Measurements from ENCODE around the gene PDE4D.

Gene PDE4D

DNA sequence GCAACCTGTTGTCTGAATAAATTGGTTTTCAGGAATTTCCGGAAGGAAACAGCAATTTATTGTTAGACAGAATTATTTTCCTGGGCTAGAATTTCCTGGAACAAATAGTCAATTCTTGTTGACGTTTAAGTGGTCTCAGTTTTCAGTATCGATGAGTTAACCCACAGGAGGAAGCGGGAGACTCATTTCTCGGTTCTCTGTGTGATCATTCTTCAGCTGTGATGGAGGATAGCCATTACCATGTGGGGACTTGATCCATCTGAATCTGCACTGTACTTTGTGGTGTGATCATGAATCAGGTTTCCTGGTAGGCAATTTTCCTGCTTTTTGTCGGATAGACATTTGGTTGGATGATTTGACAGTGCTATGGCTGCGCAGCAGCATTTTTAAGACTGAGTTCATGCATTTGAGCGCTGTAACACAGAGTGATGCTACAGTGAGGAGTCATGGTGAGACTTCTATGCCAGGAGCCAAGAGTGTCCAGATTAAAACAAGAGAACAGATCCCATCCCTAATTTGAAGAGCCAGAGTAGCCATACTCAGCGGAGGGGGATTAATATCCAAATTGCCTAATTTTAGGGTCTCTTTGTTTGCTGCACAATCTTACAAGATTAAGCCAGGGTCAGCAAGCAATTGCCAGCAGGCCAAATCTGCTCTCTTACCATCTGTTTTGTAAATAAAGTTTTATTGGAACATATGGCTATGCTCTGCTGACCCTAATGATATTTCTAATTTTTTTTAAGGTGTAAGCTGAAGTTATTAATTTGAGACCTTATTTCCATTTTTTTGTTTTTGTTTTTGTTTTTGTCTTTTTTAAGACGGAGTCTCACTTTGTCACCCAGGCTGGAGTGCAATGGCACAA is 954.7 kb downstream of the PDE4D start:
- Histone ChIP-seq H3K27me3 (ENCODE audit: control insufficient read depth in 3 of 3, insufficient read depth in 3 of 3, low read depth in 1 of 3, low read length in 3 of 3) (no peaks in the 10 kb centered on the region), H3K23ac (ENCODE audit: low read depth, low read length, poor library complexity) (no peak overlapping the region), H3K14ac (ENCODE audit: low read length) (no peak overlapping the region), H3K9ac (ENCODE audit: low read depth, low read length, poor library complexity) (no peak overlapping the region), H3K27ac (replicated peaks; ENCODE audit: low read length) (no peak overlapping the region), H2BK12ac (ENCODE audit: low read length) (no peak overlapping the region), H3K79me1 (ENCODE audit: low read depth, low read length) (no peaks in the 10 kb centered on the region), H3K4me2 (ENCODE audit: insufficient read depth, low read length, poor library complexity, severe bottlenecking) (no peak overlapping the region), H2AK5ac (ENCODE audit: low read depth, low read length) (no peak overlapping the region), H4K8ac (ENCODE audit: low read depth, low read length) (no peak overlapping the region), H2AFZ (ENCODE audit: low read length) (no peak overlapping the region), H3K4me3 (ENCODE audit: low read length in 2 of 2) (no peak overlapping the region), H3K36me3 (replicated peaks in 1 of 2; ENCODE audit: control insufficient read depth in 2 of 2, insufficient read depth in 2 of 2, low read length in 2 of 2) (peaks cover 0 to 2% of the 10 kb centered on the region in 2 donors), H2BK5ac (ENCODE audit: low read length) (no peak overlapping the region), H3K4ac (ENCODE audit: low read length) (no peak overlapping the region), H3K9me3 (replicated peaks in 1 of 2; ENCODE audit: control insufficient read depth in 2 of 2, insufficient read depth in 1 of 2, low read depth in 1 of 2, low read length in 2 of 2) (no peaks in the 10 kb centered on the region), H3K18ac (ENCODE audit: low read length) (no peak overlapping the region), H2BK120ac (ENCODE audit: low read depth, low read length) (no peak overlapping the region), H2BK15ac (ENCODE audit: low read length) (no peak overlapping the region), H3K4me1 (ENCODE audit: control insufficient read depth in 2 of 2, insufficient read depth in 1 of 2, low read depth in 1 of 2, low read length in 2 of 2) (peaks cover 0 to 2% of the 10 kb centered on the region in 2 donors), H4K91ac (ENCODE audit: low read depth, low read length, poor library complexity) (no peak overlapping the region)
- no CpG with 5 or more reads among the region's 10 CpGs for WGBS, 2 donors (ENCODE audit: extremely low coverage in 2 of 2, insufficient read length in 2 of 2, insufficient replicate concordance in 1 of 2)
- no peak for DNase-seq (ENCODE audit: low spot score)

DNA sequence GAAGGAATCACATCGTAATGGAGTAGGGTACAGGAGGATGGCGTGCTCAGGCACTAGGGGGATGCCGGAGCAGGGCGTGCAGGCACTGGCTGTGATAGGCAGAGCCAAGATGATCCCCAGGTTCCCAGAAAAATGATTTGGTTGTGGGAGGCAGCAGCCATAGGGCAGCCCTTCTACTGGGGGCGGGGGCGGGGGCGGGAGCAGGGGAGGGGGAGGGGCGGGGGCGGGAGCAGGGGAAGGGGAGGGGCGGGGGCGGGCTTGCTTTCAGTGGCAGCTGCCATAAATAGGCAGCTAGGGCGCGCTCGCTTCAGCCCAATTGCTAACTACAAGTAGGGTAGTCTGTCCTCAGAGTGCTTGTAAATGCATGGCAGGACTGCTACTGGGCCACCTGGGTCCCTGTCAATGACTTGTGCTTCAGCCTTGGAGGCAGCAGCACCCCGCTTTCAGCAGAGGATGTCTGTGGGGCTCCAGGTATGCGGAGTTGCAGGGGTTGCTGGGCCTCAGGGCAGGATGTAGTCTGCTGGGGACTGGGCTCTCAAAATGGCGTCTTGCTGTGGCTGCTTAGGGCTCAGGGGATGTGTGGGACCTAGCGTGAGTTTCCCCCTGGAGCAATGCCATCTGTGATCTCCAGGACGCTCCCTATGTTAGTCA is 956.4 kb downstream of the PDE4D start:
- DNase-seq (ENCODE audit: low spot score) = no peak
- H2BK15ac ChIP-seq (ENCODE audit: low read length) = peak overlapping the region; percentile 15
- no peak overlapping the region for H2BK120ac ChIP-seq (ENCODE audit: low read depth, low read length)
- H3K4me1 ChIP-seq (ENCODE audit: control insufficient read depth in 2 of 2, insufficient read depth in 1 of 2, low read depth in 1 of 2, low read length in 2 of 2) = peaks cover 0 to 2% of the 10 kb centered on the region in 2 donors
- no peak overlapping the region for H2BK12ac ChIP-seq (ENCODE audit: low read length)
- H3K27me3 ChIP-seq (ENCODE audit: control insufficient read depth in 3 of 3, insufficient read depth in 3 of 3, low read depth in 1 of 3, low read length in 3 of 3) = no peaks in the 10 kb centered on the region
- H3K14ac ChIP-seq (ENCODE audit: low read length) = no peak overlapping the region
- H2AK5ac ChIP-seq (ENCODE audit: low read depth, low read length) = peak overlapping the region; percentile 73
- no CpG with 5 or more reads among the region's 19 CpGs for WGBS, 2 donors (ENCODE audit: extremely low coverage in 2 of 2, insufficient read length in 2 of 2, insufficient replicate concordance in 1 of 2)
- H3K27ac ChIP-seq (replicated peaks; ENCODE audit: low read length) = no peak overlapping the region
- peak overlapping the region; percentile 18 for H3K9ac ChIP-seq (ENCODE audit: low read depth, low read length, poor library complexity)
- H4K91ac ChIP-seq (ENCODE audit: low read depth, low read length, poor library complexity) = no peak overlapping the region
- no peak overlapping the region for H2BK5ac ChIP-seq (ENCODE audit: low read length)
- no peak overlapping the region for H3K4me3 ChIP-seq (ENCODE audit: low read length in 2 of 2)
- no peaks in the 10 kb centered on the region for H3K79me1 ChIP-seq (ENCODE audit: low read depth, low read length)
- H3K9me3 ChIP-seq (replicated peaks in 1 of 2; ENCODE audit: control insufficient read depth in 2 of 2, insufficient read depth in 1 of 2, low read depth in 1 of 2, low read length in 2 of 2) = no peaks in the 10 kb centered on the region
- H4K8ac ChIP-seq (ENCODE audit: low read depth, low read length) = no peak overlapping the region
- no peak overlapping the region for H3K4me2 ChIP-seq (ENCODE audit: insufficient read depth, low read length, poor library complexity, severe bottlenecking)
- H3K36me3 ChIP-seq (replicated peaks in 1 of 2; ENCODE audit: control insufficient read depth in 2 of 2, insufficient read depth in 2 of 2, low read length in 2 of 2) = peaks cover 0 to 2% of the 10 kb centered on the region in 2 donors
- no peak overlapping the region for H3K23ac ChIP-seq (ENCODE audit: low read depth, low read length, poor library complexity)
- no peak overlapping the region for H3K4ac ChIP-seq (ENCODE audit: low read length)
- peak overlapping the region; percentile 58 for H2AFZ ChIP-seq (ENCODE audit: low read length)
- peak overlapping the region; percentile 92 for H3K18ac ChIP-seq (ENCODE audit: low read length)

DNA sequence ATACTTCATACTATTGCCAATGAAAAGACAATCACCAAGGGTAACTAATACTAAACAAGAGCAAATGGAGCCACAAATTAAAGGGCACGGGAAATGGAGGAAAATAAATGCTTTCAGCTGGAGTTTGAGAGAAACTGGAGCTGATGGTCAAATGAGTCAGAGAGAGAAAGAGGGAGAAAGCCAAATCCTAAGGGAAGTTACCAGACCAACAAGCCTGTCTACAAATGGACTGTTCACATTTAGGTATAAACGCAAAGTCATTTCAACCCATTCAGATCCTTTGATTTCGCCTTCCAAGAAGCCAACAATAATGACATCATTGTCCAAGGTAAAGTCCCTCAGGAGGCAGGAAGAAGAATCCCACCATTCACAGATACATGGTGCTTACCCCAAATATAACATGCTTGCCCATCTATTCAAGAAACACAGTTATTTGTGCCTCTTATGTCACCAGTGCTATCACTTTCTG is 958.9 kb downstream of the PDE4D start:
- Histone ChIP-seq H3K14ac (ENCODE audit: low read length) (no peak overlapping the region), H3K36me3 (replicated peaks in 1 of 2; ENCODE audit: control insufficient read depth in 2 of 2, insufficient read depth in 2 of 2, low read length in 2 of 2) (no peaks in the 10 kb centered on the region), H2BK120ac (ENCODE audit: low read depth, low read length) (no peak overlapping the region), H3K23ac (ENCODE audit: low read depth, low read length, poor library complexity) (no peak overlapping the region), H3K27ac (replicated peaks; ENCODE audit: low read length) (no peak overlapping the region), H4K91ac (ENCODE audit: low read depth, low read length, poor library complexity) (no peak overlapping the region), H3K4ac (ENCODE audit: low read length) (no peak overlapping the region), H2AK5ac (ENCODE audit: low read depth, low read length) (no peak overlapping the region), H3K4me2 (ENCODE audit: insufficient read depth, low read length, poor library complexity, severe bottlenecking) (no peak overlapping the region), H3K27me3 (ENCODE audit: control insufficient read depth in 3 of 3, insufficient read depth in 3 of 3, low read depth in 1 of 3, low read length in 3 of 3) (no peaks in the 10 kb centered on the region), H3K9ac (ENCODE audit: low read depth, low read length, poor library complexity) (no peak overlapping the region), H2BK15ac (ENCODE audit: low read length) (no peak overlapping the region), H4K8ac (ENCODE audit: low read depth, low read length) (no peak overlapping the region), H2AFZ (ENCODE audit: low read length) (peak overlapping the region; percentile 5), H3K79me1 (ENCODE audit: low read depth, low read length) (no peaks in the 10 kb centered on the region), H3K4me3 (ENCODE audit: low read length in 2 of 2) (no peak overlapping the region), H3K4me1 (ENCODE audit: control insufficient read depth in 2 of 2, insufficient read depth in 1 of 2, low read depth in 1 of 2, low read length in 2 of 2) (peaks cover 0 to 2% of the 10 kb centered on the region in 2 donors), H2BK12ac (ENCODE audit: low read length) (no peak overlapping the region), H3K9me3 (replicated peaks in 1 of 2; ENCODE audit: control insufficient read depth in 2 of 2, insufficient read depth in 1 of 2, low read depth in 1 of 2, low read length in 2 of 2) (no peaks in the 10 kb centered on the region), H2BK5ac (ENCODE audit: low read length) (no peak overlapping the region), H3K18ac (ENCODE audit: low read length) (no peak overlapping the region)
- DNase-seq (ENCODE audit: low spot score) = no peak
- WGBS, 2 donors (ENCODE audit: extremely low coverage in 2 of 2, insufficient read length in 2 of 2, insufficient replicate concordance in 1 of 2) = no CpG with 5 or more reads among the region's 3 CpGs
